H1 (cell line): ENCODE measurements around the gene ANXA5. TPM values are rescaled to one million over a fixed set of nuclear protein-coding genes. Genes with fewer than 3 reads are reported as not detected.

Experiments used
- CTCF ChIA-PET: fragments of 300-600 bp; sonication (Branson Sonifier 250); formaldehyde crosslinking; loops from one replicate; lab custom pipeline; 2021; ENCODE audit not compliant: partially characterized antibody; lab: Charles Lee
- POLR2A ChIA-PET: fragments of 300-600 bp; sonication (Branson Sonifier 250); formaldehyde crosslinking; loops from one replicate; lab custom pipeline; 2021; ENCODE audit warnings: inconsistent platforms; ENCODE audit not compliant: partially characterized antibody; lab: Charles Lee
- DNase-seq, 2 experiments: peaks; one replicate each; pipeline versions ENCODE4 v3.0.0 to v3.0.0-alpha.2; 2010 to 2022; ENCODE audit warnings: low spot score in 2 of 2, low read depth in 1 of 2, mixed read lengths in 1 of 2
- FAIRE-seq: peaks from 2 replicates; lab custom pipeline; 2011; peaks lifted over from hg19 to GRCh38; lab: Jason Lieb, UNC
- H2AFZ ChIP-seq: 2 replicates; pipeline ENCODE4 v1.8.1; 2012; ENCODE audit warnings: low read length, inconsistent platforms
- H2AK5ac ChIP-seq: 2 replicates; pipeline ENCODE4 v1.6.1; 2013; ENCODE audit warnings: low read depth, low read length
- H2BK120ac ChIP-seq: replicated peaks from 2 replicates; pipeline ENCODE3; 2013; ENCODE audit warnings: low read depth, low read length, inconsistent platforms
- H2BK12ac ChIP-seq: 2 replicates; pipeline ENCODE4 v1.6.1; 2013; ENCODE audit warnings: low read depth, low read length
- H2BK15ac ChIP-seq: 2 replicates; pipeline ENCODE4 v1.6.1; 2013; ENCODE audit warnings: low read length
- H2BK20ac ChIP-seq: 2 replicates; pipeline ENCODE4 v1.6.1; 2013; ENCODE audit warnings: low read length
- H2BK5ac ChIP-seq: 2 replicates; pipeline ENCODE4 v1.6.1; 2013; ENCODE audit warnings: low read depth, low read length
- H3K14ac ChIP-seq: 2 replicates; pipeline ENCODE4 v1.6.1; 2013; ENCODE audit warnings: inconsistent platforms; ENCODE audit not compliant: insufficient read length
- H3K18ac ChIP-seq: 2 replicates; pipeline ENCODE4 v1.6.1; 2013; ENCODE audit warnings: low read length; ENCODE audit errors: extremely low read depth
- H3K23ac ChIP-seq: 2 replicates; pipeline ENCODE4 v1.6.1; 2013; ENCODE audit warnings: inconsistent platforms; ENCODE audit not compliant: insufficient read length
- H3K23me2 ChIP-seq: 2 replicates; pipeline ENCODE4 v1.6.1; 2013; ENCODE audit warnings: low read depth, low read length
- H3K27ac ChIP-seq: 2 replicates; pipeline ENCODE4 v1.6.1; 2011; ENCODE audit warnings: low read depth, low read length, inconsistent platforms
- H3K27me3 ChIP-seq, 4 experiments: replicated peaks in 1 of 4; 1 replicate in 1 of 4; 2 replicates in 3 of 4; pipeline versions ENCODE4 v1.6.1 to v1.8.1; 2011 to 2013; ENCODE audit warnings: low read length in 3 of 4, mild to moderate bottlenecking in 3 of 4, inconsistent platforms in 2 of 4, mixed read lengths in 2 of 4, moderate library complexity in 1 of 4; ENCODE audit not compliant: control insufficient read depth in 3 of 4, insufficient read depth in 3 of 4; ENCODE audit errors: extremely low read depth in 1 of 4
- H3K36me3 ChIP-seq, 4 experiments: 2 replicates each; pipeline versions ENCODE4 v1.6.1 to v1.8.1; 2011 to 2013; ENCODE audit warnings: mild to moderate bottlenecking in 4 of 4, low read length in 3 of 4, moderate library complexity in 2 of 4, control low read depth in 1 of 4, inconsistent platforms in 1 of 4; ENCODE audit not compliant: insufficient read depth in 4 of 4, control insufficient read depth in 2 of 4
- H3K4ac ChIP-seq: replicated peaks from 2 replicates; pipeline ENCODE3; 2013; ENCODE audit warnings: low read length, low read depth, mixed read lengths, inconsistent platforms; ENCODE audit not compliant: insufficient read length
- H3K4me1 ChIP-seq, 4 experiments: replicated peaks in 1 of 4; 1 replicate in 1 of 4; 2 replicates in 3 of 4; pipeline versions ENCODE4 v1.6.1 to v1.8.1; 2011 to 2013; ENCODE audit warnings: low read length in 3 of 4, inconsistent platforms in 2 of 4, mixed read lengths in 1 of 4; ENCODE audit not compliant: insufficient read depth in 4 of 4, control insufficient read depth in 3 of 4
- H3K4me2 ChIP-seq, 2 experiments: 2 replicates each; pipeline versions ENCODE4 v1.6.1 to v1.8.1; 2011 to 2013; ENCODE audit warnings: low read depth in 2 of 2, low read length in 2 of 2, control low read depth in 1 of 2, inconsistent platforms in 1 of 2, mild to moderate bottlenecking in 1 of 2; ENCODE audit not compliant: insufficient read depth in 1 of 2
- H3K4me3 ChIP-seq, 4 experiments: fragments of 200-600, 300-600 bp in 1 of 4; sonication (generic), shearing (Covaris generic), sonication (Bioruptor Twin) in 1 of 4; 2 replicates each; pipeline versions ENCODE4 v1.5.1 to v1.8.1; 2011 to 2016; ENCODE audit warnings: low read length in 4 of 4, low read depth in 3 of 4, control low read depth in 2 of 4, inconsistent platforms in 2 of 4, mild to moderate bottlenecking in 2 of 4, mixed read lengths in 1 of 4, moderate library complexity in 1 of 4; ENCODE audit not compliant: insufficient read depth in 2 of 4; ENCODE audit errors: extremely low read depth in 1 of 4
- H3K56ac ChIP-seq: replicated peaks from 2 replicates; pipeline ENCODE3; 2013; ENCODE audit warnings: low read depth, mild to moderate bottlenecking, mixed read lengths, low read length, inconsistent platforms; ENCODE audit not compliant: insufficient read length
- H3K79me1 ChIP-seq: 2 replicates; pipeline ENCODE4 v1.6.1; 2013; ENCODE audit warnings: low read depth, low read length, control low read depth
- H3K79me2 ChIP-seq, 2 experiments: 2 replicates each; pipeline versions ENCODE4 v1.6.1 to v1.8.1; 2012 to 2013; ENCODE audit warnings: low read length in 2 of 2, mild to moderate bottlenecking in 2 of 2, inconsistent platforms in 1 of 2; ENCODE audit not compliant: insufficient read depth in 2 of 2, control insufficient read depth in 1 of 2
- H3K9ac ChIP-seq, 4 experiments: replicated peaks in 1 of 4; 1 replicate in 1 of 4; 2 replicates in 3 of 4; pipeline versions ENCODE4 v1.6.1 to v1.8.1; 2011 to 2013; ENCODE audit warnings: low read depth in 3 of 4, low read length in 3 of 4, control low read depth in 2 of 4, mild to moderate bottlenecking in 2 of 4, moderate library complexity in 2 of 4, inconsistent platforms in 1 of 4; ENCODE audit errors: extremely low read depth in 1 of 4
- H3K9me3 ChIP-seq, 2 experiments: 2 replicates each; pipeline versions ENCODE4 v1.6.1 to v1.8.1; 2012 to 2013; ENCODE audit warnings: mild to moderate bottlenecking in 2 of 2, moderate library complexity in 2 of 2, control low read depth in 1 of 2, inconsistent platforms in 1 of 2, low read depth in 1 of 2, low read length in 1 of 2, mixed read lengths in 1 of 2; ENCODE audit not compliant: insufficient read depth in 2 of 2
- H4K20me1 ChIP-seq, 2 experiments: replicated peaks in 1 of 2; 2 replicates each; pipeline versions ENCODE3 to v1.8.1; 2011 to 2013; ENCODE audit warnings: inconsistent platforms in 2 of 2, low read length in 2 of 2, mild to moderate bottlenecking in 1 of 2; ENCODE audit not compliant: insufficient read depth in 2 of 2, control insufficient read depth in 1 of 2
- H4K5ac ChIP-seq: 2 replicates; pipeline ENCODE4 v1.6.1; 2013; ENCODE audit warnings: low read length, low read depth, mixed read lengths, inconsistent platforms; ENCODE audit not compliant: insufficient read length
- H4K8ac ChIP-seq: 2 replicates; pipeline ENCODE4 v1.8.0; 2013; ENCODE audit warnings: mild to moderate bottlenecking, moderate library complexity, low read length, inconsistent platforms; ENCODE audit not compliant: insufficient read depth; ENCODE audit errors: extremely low read depth
- H4K91ac ChIP-seq: replicated peaks from 2 replicates; pipeline ENCODE3; 2013; ENCODE audit warnings: low read length, mixed read lengths, inconsistent platforms; ENCODE audit not compliant: insufficient read length
- EP300 ChIP-seq, 2 experiments: IDR thresholded peaks; 1 replicate in 1 of 2; 2 replicates in 1 of 2; pipeline ENCODE4 v1.6.1; 2011 to 2012; ENCODE audit warnings: low read depth in 2 of 2, low read length in 2 of 2, mild to moderate bottlenecking in 2 of 2, borderline replicate concordance in 1 of 2, inconsistent platforms in 1 of 2, moderate library complexity in 1 of 2
- FOSL1 ChIP-seq: IDR thresholded peaks from 2 replicates; pipeline ENCODE4 v1.6.1; 2011; ENCODE audit warnings: mild to moderate bottlenecking, low read depth, low read length, moderate library complexity; ENCODE audit not compliant: insufficient read depth
- HDAC6 ChIP-seq: IDR thresholded peaks from one replicate; pipeline ENCODE4 v1.7.1; 2012; ENCODE audit warnings: low read depth, mild to moderate bottlenecking, inconsistent platforms, low read length, moderate library complexity
- MAFK ChIP-seq: IDR thresholded peaks from 2 replicates; pipeline ENCODE4 v1.6.1; 2012; ENCODE audit warnings: low read depth, mild to moderate bottlenecking, improper control_type of control experiment, low read length
- NRF1 ChIP-seq: IDR thresholded peaks from 2 replicates; pipeline ENCODE4 v1.6.1; 2011; ENCODE audit warnings: mild to moderate bottlenecking, low read depth, low read length, improper control_type of control experiment
- POU5F1 ChIP-seq: IDR thresholded peaks from 2 replicates; pipeline ENCODE4 v1.6.1; 2011; ENCODE audit warnings: low read depth, mild to moderate bottlenecking, low read length, moderate library complexity
- RFX5 ChIP-seq: IDR thresholded peaks from 2 replicates; pipeline ENCODE4 v1.6.1; 2011; ENCODE audit warnings: low read depth, low read length, improper control_type of control experiment, borderline replicate concordance
- SP1 ChIP-seq: IDR thresholded peaks from 2 replicates; pipeline ENCODE4 v1.6.1; 2011; ENCODE audit warnings: low read depth, low read length
- TAF1 ChIP-seq: IDR thresholded peaks from 2 replicates; pipeline ENCODE4 v1.6.1; 2011; ENCODE audit warnings: mild to moderate bottlenecking, low read depth, low read length
- TBP ChIP-seq: IDR thresholded peaks from 2 replicates; pipeline ENCODE4 v1.6.1; 2011; ENCODE audit warnings: low read depth, low read length, improper control_type of control experiment
- TCF12 ChIP-seq: IDR thresholded peaks from 2 replicates; pipeline ENCODE4 v1.6.1; 2011; ENCODE audit warnings: low read depth, mild to moderate bottlenecking, low read length
- WGBS, 2 experiments: shearing (Covaris generic) in 1 of 2; methylation state at CpG; one replicate each; pipeline versions ENCODE4 v1.1.6 to v1.1.7; 2013 to 2015; ENCODE audit warnings: low lambda C conversion rate in 2 of 2, mixed read lengths in 2 of 2, inconsistent platforms in 1 of 2, low coverage in 1 of 2, missing lambda C conversion rate in 1 of 2; ENCODE audit not compliant: insufficient replicate concordance in 2 of 2, insufficient coverage in 1 of 2, insufficient read length in 1 of 2; ENCODE audit errors: extremely low coverage in 1 of 2, missing lambda C conversion rate in 1 of 2; 5-methylcytosine and 5-hydroxymethylcytosine counted together
- polyA plus RNA-seq, 7 experiments: library from polyadenylated mRNA; depleted of rRNA in 3 of 7; stranded (reverse) in 5 of 7; unstranded in 2 of 7; fragments of >200 nt in 5 of 7; fragments of 200-250 nt in 2 of 7; gene quantifications; 1 replicate in 5 of 7; 2 replicates in 1 of 7; 4 replicates in 1 of 7; pipeline versions ENCODE4 v1.2.1 to v1.2.3, GENCODE V29; 2011 to 2013; ENCODE audit warnings: missing spikeins in 2 of 7, mixed read lengths in 2 of 7
- total RNA-seq: library from RNA; stranded (reverse); fragmentation: NEBNext Ultra II Directional; extraction: Animal tissue kit (Norgen Biotek cat#: 25700); gene quantifications from 2 replicates; pipeline ENCODE4 v1.2.1, GENCODE V29; 2021
- TF ChIP-seq, protein P1 (sequence below): IDR thresholded peaks from 2 replicates; pipeline ENCODE4 v1.6.1; 2012; ENCODE audit warnings: inconsistent platforms
- TF ChIP-seq, protein P2 (sequence below): IDR thresholded peaks from 2 replicates; pipeline ENCODE4 v1.6.1; 2011; ENCODE audit warnings: low read depth, mild to moderate bottlenecking, low read length; ENCODE audit not compliant: insufficient read depth

Gene ANXA5
- total and polyA plus RNA-seq, 2 of the 8 experiments (the other 6 are each of a cell fraction or from before 2014, with no cell fraction given) = 213 to 221 TPM

DNA sequence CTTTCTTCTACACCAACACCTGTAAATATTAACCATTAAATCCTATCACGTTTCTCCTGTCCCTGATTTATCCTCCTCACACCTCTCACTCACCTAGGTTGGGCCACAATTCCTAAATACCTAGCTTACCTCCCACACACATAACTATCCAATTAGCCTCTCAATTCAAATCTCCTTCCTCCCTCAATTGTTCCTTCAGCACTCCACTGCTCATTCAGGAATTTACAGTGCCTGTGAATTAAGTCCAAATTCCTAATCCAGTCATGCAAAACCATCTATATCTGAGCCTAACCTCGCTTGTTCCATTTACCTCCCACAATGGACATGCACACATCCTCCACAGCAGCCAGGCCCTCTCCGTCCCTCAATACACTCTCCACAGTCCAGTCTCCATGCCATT is 17.5 kb downstream of the ANXA5 start:
- WGBS, 2 experiments = 82 to 100% methylated on average over 1 to 3 of the region's 3 CpGs
- Histone ChIP-seq H3K4me1 (peaks cover 0 to 4% (median 1%) of the 10 kb centered on the region in 4 experiments; a peak in 2 of 7 replicates), H3K9me3 (no peaks in the 10 kb centered on the region), H2AFZ (no peak overlapping the region), H2BK5ac (no peak overlapping the region), H3K36me3 (peaks cover 0 to 74% (median 38%) of the 10 kb centered on the region in 4 experiments; a peak in 7 of 8 replicates), H2AK5ac (no peak overlapping the region), H3K79me2 (no peaks in the 10 kb centered on the region), H3K27ac (no peak overlapping the region), H4K91ac (no peak overlapping the region), H3K27me3 (no peaks in the 10 kb centered on the region), H3K4ac (no peak overlapping the region), H2BK20ac (no peak overlapping the region), H3K18ac (no peak overlapping the region), H3K4me2 (peak overlapping the region in 1 of 2 experiments; percentile 28; a peak in 3 of 4 replicates), H2BK120ac (no peak overlapping the region), H3K23ac (no peak overlapping the region), H3K56ac (no peak overlapping the region), H2BK12ac (no peak overlapping the region), H3K9ac (no peak overlapping the region; a peak in 1 of 7 replicates), H4K5ac (no peak overlapping the region), H3K14ac (no peak overlapping the region), H4K20me1 (peaks cover 0 to 1% of the 10 kb centered on the region in 2 experiments), H3K4me3 (no peak overlapping the region), H3K23me2 (no peaks in the 10 kb centered on the region), H2BK15ac (no peak overlapping the region), H4K8ac (no peak overlapping the region), H3K79me1 (no peaks in the 10 kb centered on the region)
- no peak for FAIRE-seq
- POLR2A ChIA-PET = interaction anchor here (1.6 kb wide), 1 partner anchor 18 kb away, joined by 8 read pairs; the partner anchor contains the start of gene ANXA5
- CTCF ChIA-PET = interaction anchor here (1.0 kb wide), 1 partner anchor 45 kb away, joined by 4 read pairs; no protein-coding TSS in a partner anchor
- DNase-seq = no peak
- TF ChIP-seq FOSL1 (no peak), POU5F1 (no peak), SP1 (no peak), TBP (no peak), RFX5 (no peak), TCF12 (no peak), HDAC6 (no peak), MAFK (no peak), NRF1 (no peak), TAF1 (no peak), EP300 (IDR thresholded peaks at IDR 0.05; ENCODE audit: borderline replicate concordance in 1 of 2, low read depth in 2 of 2, low read length in 2 of 2) (no peak)
- TF ChIP-seq, protein P1, sequence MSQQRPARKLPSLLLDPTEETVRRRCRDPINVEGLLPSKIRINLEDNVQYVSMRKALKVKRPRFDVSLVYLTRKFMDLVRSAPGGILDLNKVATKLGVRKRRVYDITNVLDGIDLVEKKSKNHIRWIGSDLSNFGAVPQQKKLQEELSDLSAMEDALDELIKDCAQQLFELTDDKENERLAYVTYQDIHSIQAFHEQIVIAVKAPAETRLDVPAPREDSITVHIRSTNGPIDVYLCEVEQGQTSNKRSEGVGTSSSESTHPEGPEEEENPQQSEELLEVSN = no peak
- TF ChIP-seq, protein P2, sequence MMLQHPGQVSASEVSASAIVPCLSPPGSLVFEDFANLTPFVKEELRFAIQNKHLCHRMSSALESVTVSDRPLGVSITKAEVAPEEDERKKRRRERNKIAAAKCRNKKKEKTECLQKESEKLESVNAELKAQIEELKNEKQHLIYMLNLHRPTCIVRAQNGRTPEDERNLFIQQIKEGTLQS = no peak
